Hepatocyte (in vitro differentiated cells): ENCODE data around the gene GPD2.

Source experiments
- CTCF ChIP-seq: fragments of 200-600 bp; sonication (generic); IDR thresholded peaks from 2 replicates; pipeline ENCODE4 v1.5.1; 2016; ENCODE audit warnings: antibody characterized with exemption, mild to moderate bottlenecking; ENCODE audit not compliant: poor library complexity
- EZH2 ChIP-seq: fragments of 200-600 bp; sonication (generic); IDR thresholded peaks from 2 replicates; pipeline ENCODE4 v1.6.1; 2016; ENCODE audit warnings: antibody characterized with exemption, mild to moderate bottlenecking, borderline replicate concordance
- EZH2phosphoT487 ChIP-seq: fragments of 200-600 bp; sonication (generic); IDR thresholded peaks from one replicate; pipeline ENCODE4 v1.6.1; 2018; ENCODE audit warnings: antibody characterized with exemption, mild to moderate bottlenecking, low read depth, moderate library complexity; ENCODE audit not compliant: unreplicated experiment, severe bottlenecking

GRCh38 chr2:156585457-156585856, 149.3 kb downstream of the GPD2 start:
- TF ChIP-seq CTCF (no peak), EZH2 (no peak), EZH2phosphoT487 (no peak)
